ENCODE results near the gene RIMKLA.

Gene RIMKLA

GRCh38 chr1:42392967-42393848 is 12.6 kb downstream of the RIMKLA start:
- TF ChIP-seq CTCF (conservative IDR thresholded peaks at IDR 0.05; ENCODE audit: low read length), result no peak
- no peak for DNase-seq (ENCODE audit: low read depth)
- no peak overlapping the region for H3K4me3 ChIP-seq (ENCODE audit: low read length)

- DNase-seq (ENCODE audit: low read depth), result no peak
- no peak for TF ChIP-seq CTCF (conservative IDR thresholded peaks at IDR 0.05; ENCODE audit: low read length)
Measured at GRCh38 chr1:42399315-42400100, 18.9 kb downstream of the RIMKLA start.

GRCh38 chr1:42403880-42404400 is 23.3 kb downstream of the RIMKLA start:
- no peak; the same call in 1 of the 2 replicates for TF ChIP-seq CTCF (conservative IDR thresholded peaks at IDR 0.05; ENCODE audit: low read length)
- no peak overlapping the region for H3K4me3 ChIP-seq (ENCODE audit: low read length)
- DNase-seq (ENCODE audit: low read depth), result no peak

More at GRCh38 chr1:42399315-42400100, 18.9 kb downstream of the RIMKLA start:
- no peak overlapping the region for H3K4me3 ChIP-seq (ENCODE audit: low read length)

- TF ChIP-seq CTCF (conservative IDR thresholded peaks at IDR 0.05; ENCODE audit: low read length), result no peak
- no peak overlapping the region for H3K4me3 ChIP-seq (ENCODE audit: low read length)
- no peak for DNase-seq (ENCODE audit: low read depth)
Measured at GRCh38 chr1:42414551-42415496, 34.2 kb downstream of the RIMKLA start.

GRCh38 chr1:42417166-42417565 is 36.6 kb downstream of the RIMKLA start:
- no peak for DNase-seq (ENCODE audit: low read depth)
- no peak overlapping the region for H3K4me3 ChIP-seq (ENCODE audit: low read length)
- TF ChIP-seq CTCF (conservative IDR thresholded peaks at IDR 0.05; ENCODE audit: low read length), result no peak

GRCh38 chr1:42418516-42418915 is 37.9 kb downstream of the RIMKLA start:
- TF ChIP-seq CTCF (conservative IDR thresholded peaks at IDR 0.05; ENCODE audit: low read length), result no peak
- DNase-seq (ENCODE audit: low read depth), result no peak
- H3K4me3 ChIP-seq (ENCODE audit: low read length), result no peak overlapping the region

All from AG10803 (cell line).